Panc1 (cell line): Measurements from ENCODE around the gene CARM1. TPM values are rescaled to one million over a fixed set of nuclear protein-coding genes. Genes with fewer than 3 reads are reported as not detected.

Source experiments
- ATAC-seq: fragments of 200-7000 bp; cut with Tn5 transposase; 2 replicates; pipeline ENCODE4 v1.9.1; 2020; ENCODE audit warnings: mild to moderate bottlenecking, moderate library complexity
- BruUV-seq: library from RNA; stranded (reverse); fragments of 400-500 nt; replicated peaks from 2 replicates; lab custom pipeline; 2021; lab: Mats Ljungman, UMichigan
- CTCF ChIA-PET: fragments of 300-600 bp; sonication (Branson Sonifier 250); formaldehyde crosslinking; loops from one replicate; lab custom pipeline; 2022; ENCODE audit warnings: antibody characterized with exemption; lab: Charles Lee
- POLR2A ChIA-PET: fragments of 300-600 bp; sonication (Branson Sonifier 250); formaldehyde crosslinking; loops from one replicate; lab custom pipeline; 2022; ENCODE audit warnings: antibody characterized with exemption; lab: Charles Lee
- DNase-seq: peaks from one replicate; pipeline ENCODE4 v3.0.0-alpha.2; 2010; ENCODE audit warnings: low read depth, low spot score
- H3K27ac ChIP-seq: 2 replicates; pipeline ENCODE4 v1.5.1; 2011; ENCODE audit warnings: mild to moderate bottlenecking, low read length, inconsistent platforms
- H3K27me3 ChIP-seq: fragments of 200-500 bp; sonication (Bioruptor generic); 2 replicates; pipeline ENCODE4 v1.6.0; 2014; ENCODE audit warnings: low read length, inconsistent platforms; ENCODE audit not compliant: control insufficient read depth, insufficient read depth
- H3K36me3 ChIP-seq: fragments of 200-500 bp; sonication (Bioruptor generic); 2 replicates; pipeline ENCODE4 v1.5.1; 2014; ENCODE audit warnings: inconsistent platforms, mild to moderate bottlenecking, low read length, moderate library complexity; ENCODE audit not compliant: control insufficient read depth, insufficient read depth
- H3K4me1 ChIP-seq: 2 replicates; pipeline ENCODE4 v1.5.1; 2011; ENCODE audit warnings: inconsistent platforms, mild to moderate bottlenecking, low read length, moderate library complexity; ENCODE audit not compliant: control insufficient read depth, insufficient read depth
- H3K4me3 ChIP-seq, 2 experiments: 2 replicates each; pipeline ENCODE4 v1.5.1; 2011 to 2012; ENCODE audit warnings: low read depth in 2 of 2, low read length in 2 of 2, mild to moderate bottlenecking in 2 of 2, inconsistent platforms in 1 of 2, moderate library complexity in 1 of 2
- H3K9me3 ChIP-seq: fragments of 200-500 bp; sonication (Bioruptor generic); 2 replicates; pipeline ENCODE4 v1.5.1; 2014; ENCODE audit warnings: low read depth, mild to moderate bottlenecking, inconsistent platforms, low read length, moderate library complexity; ENCODE audit not compliant: control insufficient read depth, insufficient read depth
- CTCF ChIP-seq: fragments of 450-650 bp; IDR thresholded peaks from 2 replicates; pipeline ENCODE4 v1.5.1; 2017; ENCODE audit warnings: mild to moderate bottlenecking
- POLR2AphosphoS5 ChIP-seq: IDR thresholded peaks from 2 replicates; pipeline ENCODE4 v1.6.1; 2012; ENCODE audit warnings: mild to moderate bottlenecking, low read depth, low read length, moderate library complexity
- REST ChIP-seq, 2 experiments: IDR thresholded peaks; 2 replicates each; pipeline ENCODE4 v1.6.1; 2011 to 2012; ENCODE audit warnings: low read depth in 2 of 2, control low read depth in 1 of 2, low read length in 1 of 2, mild to moderate bottlenecking in 1 of 2, moderate library complexity in 1 of 2; ENCODE audit not compliant: insufficient read depth in 1 of 2
- SIN3A ChIP-seq: IDR thresholded peaks from 2 replicates; pipeline ENCODE4 v1.6.1; 2012; ENCODE audit warnings: low read depth, mild to moderate bottlenecking, low read length, moderate library complexity, borderline replicate concordance; ENCODE audit not compliant: insufficient read depth
- TCF7L2 ChIP-seq: IDR thresholded peaks from 2 replicates; pipeline ENCODE4 v1.6.1; 2011; ENCODE audit warnings: mild to moderate bottlenecking, low read depth, low read length, inconsistent platforms
- in situ Hi-C: cut with HindIII; loops from 2 replicates; pipeline ENCODE4 v1.10.0; 2016; ENCODE audit warnings: low sequenced_read_pairs, low pct_unique_long_range_greater_than_20kb
- intact Hi-C: fragments of 100-400 bp; cut with micrococcal nuclease; formaldehyde crosslinking; loops from one replicate; pipeline ENCODE4 v1.10.0; 2022; ENCODE audit not compliant: unreplicated experiment
- total RNA-seq: library from RNA; stranded (reverse); gene quantifications from one replicate; pipeline ENCODE4 v1.2.1, GENCODE V29; 2021; ENCODE audit not compliant: unreplicated experiment

The CARM1 gene
- total RNA-seq, 1 experiment from 2014 or later, result 44.9 TPM

GRCh38 chr19:10892256-10892655, 20.9 kb downstream of the CARM1 start:
- Histone ChIP-seq H3K4me3 (no peak overlapping the region), H3K27ac (no peak overlapping the region), H3K9me3 (no peaks in the 10 kb centered on the region), H3K27me3 (no peaks in the 10 kb centered on the region), H3K4me1 (peaks cover 8% of the 10 kb centered on the region), H3K36me3 (no peaks in the 10 kb centered on the region)
- ChIA-PET CTCF (no interaction called here), POLR2A (no interaction called here)
- in situ Hi-C loops, result no loop called here
- intact Hi-C loops, result no loop called here
- BruUV-seq, result no TSS peak
- no peak for DNase-seq
- no peak for ATAC-seq
- TF ChIP-seq SIN3A (no peak), TCF7L2 (no peak), REST (IDR thresholded peaks at IDR 0.05; ENCODE audit: insufficient read depth in 1 of 2, low read depth in 2 of 2, low read length in 1 of 2) (no peak), POLR2AphosphoS5 (no peak), CTCF (no peak)

GRCh38 chr19:10894911-10895213, 23.5 kb downstream of the CARM1 start:
- ATAC-seq (no peak), DNase-seq (no peak)
- H3K9me3 ChIP-seq, result no peaks in the 10 kb centered on the region
- H3K4me3 ChIP-seq, result no peak overlapping the region
- in situ Hi-C loops (no loop called here), intact Hi-C loops (no loop called here)
- H3K27ac ChIP-seq, result no peak overlapping the region
- no peak for TF ChIP-seq TCF7L2
- no peak for TF ChIP-seq CTCF
- no peak for TF ChIP-seq REST (IDR thresholded peaks at IDR 0.05; ENCODE audit: insufficient read depth in 1 of 2, low read depth in 2 of 2, low read length in 1 of 2)
- TF ChIP-seq POLR2AphosphoS5, result no peak
- no peak for TF ChIP-seq SIN3A
- BruUV-seq, result no TSS peak
- ChIA-PET POLR2A (no interaction called here), CTCF (no interaction called here)
- H3K4me1 ChIP-seq, result peaks cover 20% of the 10 kb centered on the region
- H3K27me3 ChIP-seq, result no peaks in the 10 kb centered on the region
- no peaks in the 10 kb centered on the region for H3K36me3 ChIP-seq
